Stimulated activated CD8-positive, alpha-beta memory T cell treated with anti-CD3 and anti-CD28 coated beads, Interleukin-7, amount 100 ng/mL, for 4 hours (primary cell): ENCODE measurements around the gene DIO3.

Experiments
- DNase-seq, 2 donors: peaks; one replicate each; pipeline ENCODE4 v3.0.0-alpha.2; 2020; ENCODE audit warnings: low read depth in 2 of 2

DIO3 gene

GRCh38 chr14:101583006-101583714 is 21.9 kb downstream of the DIO3 start:
- DNase-seq = no peak

- DNase-seq = no peak
Measured at GRCh38 chr14:101583715-101584054, 22.4 kb downstream of the DIO3 start.

GRCh38 chr14:101584055-101584859 is 23.0 kb downstream of the DIO3 start:
- DNase-seq = no peak

GRCh38 chr14:101585211-101585610 is 23.9 kb downstream of the DIO3 start:
- DNase-seq = no peak

GRCh38 chr14:101586531-101587430 is 25.5 kb downstream of the DIO3 start:
- DNase-seq = no peak

- DNase-seq = no peak
Measured at GRCh38 chr14:101587441-101587911, 26.2 kb downstream of the DIO3 start.

- DNase-seq = no peak
Measured at GRCh38 chr14:101588286-101588975, 27.1 kb downstream of the DIO3 start.

GRCh38 chr14:101588990-101589389 is 27.7 kb downstream of the DIO3 start:
- no peak for DNase-seq

GRCh38 chr14:101589486-101590015 is 28.3 kb downstream of the DIO3 start:
- no peak for DNase-seq

- DNase-seq = no peak
Measured at GRCh38 chr14:101590062-101590461, 28.8 kb downstream of the DIO3 start.

- DNase-seq = no peak
Measured at GRCh38 chr14:101590616-101591015, 29.3 kb downstream of the DIO3 start.

- DNase-seq = no peak
Measured at GRCh38 chr14:101591121-101591520, 29.8 kb downstream of the DIO3 start.

GRCh38 chr14:101591582-101591981 is 30.3 kb downstream of the DIO3 start:
- DNase-seq = no peak

GRCh38 chr14:101593411-101594238 is 32.3 kb downstream of the DIO3 start:
- DNase-seq = no peak

- DNase-seq = no peak
Measured at GRCh38 chr14:101594511-101595148, 33.3 kb downstream of the DIO3 start.

- DNase-seq = no peak
Measured at GRCh38 chr14:101595349-101595748, 34.1 kb downstream of the DIO3 start.

GRCh38 chr14:101595887-101596721 is 34.8 kb downstream of the DIO3 start:
- DNase-seq = peak in 1 of 2 donors; percentile 11

- DNase-seq = no peak
Measured at GRCh38 chr14:101596742-101597141, 35.4 kb downstream of the DIO3 start.

GRCh38 chr14:101598159-101598558 is 36.9 kb downstream of the DIO3 start:
- no peak for DNase-seq
